Astrocyte (in vitro differentiated cells and primary cell): Measurements from ENCODE around the gene TMED4. TPM values are rescaled to one million over a fixed set of nuclear protein-coding genes. Genes with fewer than 3 reads are reported as not detected.

Experiments used
- DNase-seq: peaks from one replicate; pipeline ENCODE4 v3.0.0-alpha.2; 2010; ENCODE audit warnings: low read depth
- FAIRE-seq: peaks from 2 replicates; lab custom pipeline; 2011; peaks lifted over from hg19 to GRCh38; lab: Jason Lieb, UNC
- H2AFZ ChIP-seq: 2 replicates; pipeline ENCODE4 v1.6.0; 2012; ENCODE audit warnings: low read depth, low read length, inconsistent platforms
- H3K27ac ChIP-seq: 2 replicates; pipeline ENCODE4 v1.5.1; 2011; ENCODE audit warnings: low read depth, low read length, inconsistent platforms
- H3K27me3 ChIP-seq: 2 replicates; pipeline ENCODE4 v1.6.0; 2011; ENCODE audit warnings: low read length, inconsistent platforms; ENCODE audit not compliant: insufficient read depth
- H3K36me3 ChIP-seq: 2 replicates; pipeline ENCODE4 v1.5.1; 2011; ENCODE audit warnings: low read length, inconsistent platforms; ENCODE audit not compliant: insufficient read depth
- H3K4me1 ChIP-seq: 2 replicates; pipeline ENCODE4 v1.5.1; 2011; ENCODE audit warnings: low read length, inconsistent platforms; ENCODE audit not compliant: insufficient read depth
- H3K4me2 ChIP-seq: 2 replicates; pipeline ENCODE4 v1.6.0; 2012; ENCODE audit warnings: low read length, inconsistent platforms
- H3K4me3 ChIP-seq: 2 replicates; pipeline ENCODE4 v1.5.1; 2011; ENCODE audit warnings: low read depth, mild to moderate bottlenecking, low read length, inconsistent platforms; ENCODE audit not compliant: insufficient read depth
- H3K79me2 ChIP-seq: 2 replicates; pipeline ENCODE4 v1.6.0; 2012; ENCODE audit warnings: mild to moderate bottlenecking, low read length, inconsistent platforms; ENCODE audit not compliant: insufficient read depth
- H3K9ac ChIP-seq: 2 replicates; pipeline ENCODE4 v1.6.0; 2012; ENCODE audit warnings: mild to moderate bottlenecking, low read length, inconsistent platforms
- H3K9me3 ChIP-seq: 2 replicates; pipeline ENCODE4 v1.5.1; 2012; ENCODE audit warnings: low read depth, mild to moderate bottlenecking, low read length, inconsistent platforms; ENCODE audit not compliant: insufficient read depth
- H4K20me1 ChIP-seq: 2 replicates; pipeline ENCODE4 v1.6.0; 2012; ENCODE audit warnings: low read length, inconsistent platforms; ENCODE audit not compliant: insufficient read depth
- H3K27ac Mint-ChIP-seq: one replicate; pipeline ENCODE4 v1.8.0; 2021; ENCODE audit warnings: mild to moderate bottlenecking, mixed read lengths; ENCODE audit not compliant: unreplicated experiment
- H3K27me3 Mint-ChIP-seq: one replicate; pipeline ENCODE4 v1.8.0; 2021; ENCODE audit warnings: low read depth, mixed read lengths; ENCODE audit not compliant: unreplicated experiment
- H3K36me3 Mint-ChIP-seq: one replicate; pipeline ENCODE4 v1.8.0; 2021; ENCODE audit warnings: low read depth, mixed read lengths; ENCODE audit not compliant: unreplicated experiment
- H3K4me1 Mint-ChIP-seq: one replicate; pipeline ENCODE4 v1.8.0; 2021; ENCODE audit warnings: low read depth, mixed read lengths; ENCODE audit not compliant: unreplicated experiment
- H3K4me3 Mint-ChIP-seq: one replicate; pipeline ENCODE4 v1.8.0; 2021; ENCODE audit warnings: mild to moderate bottlenecking, moderate library complexity, mixed read lengths; ENCODE audit not compliant: unreplicated experiment
- H3K9me3 Mint-ChIP-seq: one replicate; pipeline ENCODE4 v1.8.0; 2021; ENCODE audit warnings: mild to moderate bottlenecking, mixed read lengths; ENCODE audit not compliant: unreplicated experiment
- CTCF ChIP-seq: IDR thresholded peaks from 2 replicates; pipeline ENCODE4 v1.5.1; 2011; ENCODE audit warnings: low read depth, mild to moderate bottlenecking, inconsistent platforms, low read length, moderate library complexity; ENCODE audit not compliant: insufficient read depth
- EZH2 ChIP-seq: IDR thresholded peaks from 2 replicates; pipeline ENCODE4 v1.6.1; 2012; ENCODE audit warnings: mild to moderate bottlenecking, low read length, inconsistent platforms; ENCODE audit not compliant: insufficient read depth
- total RNA-seq: library from RNA; stranded (reverse); gene quantifications from 2 replicates; pipeline ENCODE4 v1.2.1, GENCODE V29; 2021

TMED4 gene
- total RNA-seq, 1 donor from 2014 or later: 69.2 TPM

- Mint-ChIP-seq H3K4me3 (no peak overlapping the region), H3K9me3 (no peaks in the 10 kb centered on the region), H3K27me3 (no peaks in the 10 kb centered on the region), H3K36me3 (peaks cover 25% of the 10 kb centered on the region), H3K4me1 (peaks cover 22% of the 10 kb centered on the region), H3K27ac (no peak overlapping the region)
- Histone ChIP-seq H3K9ac (no peak overlapping the region), H4K20me1 (peaks cover 66% of the 10 kb centered on the region), H3K4me3 (no peak overlapping the region), H3K4me1 (peaks cover 20% of the 10 kb centered on the region), H3K27me3 (no peaks in the 10 kb centered on the region), H3K27ac (no peak overlapping the region), H3K9me3 (no peaks in the 10 kb centered on the region), H2AFZ (no peak overlapping the region), H3K4me2 (no peak overlapping the region), H3K36me3 (peaks cover 63% of the 10 kb centered on the region), H3K79me2 (peaks cover 54% of the 10 kb centered on the region)
- DNase-seq (no peak), FAIRE-seq (no peak)
- no peak for TF ChIP-seq CTCF
- no peak for TF ChIP-seq EZH2
Observed at GRCh38 chr7:44569959-44570358, 12.1 kb downstream of the TMED4 start.

- peaks cover 13% of the 10 kb centered on the region for H3K4me1 Mint-ChIP-seq
- FAIRE-seq: no peak
- Histone ChIP-seq H3K36me3 (peaks cover 69% of the 10 kb centered on the region), H3K27ac (no peak overlapping the region), H4K20me1 (peaks cover 76% of the 10 kb centered on the region), H3K4me3 (no peak overlapping the region), H3K27me3 (no peaks in the 10 kb centered on the region), H3K79me2 (peaks cover 47% of the 10 kb centered on the region), H3K9ac (no peak overlapping the region), H3K4me1 (peaks cover 12% of the 10 kb centered on the region), H3K9me3 (no peaks in the 10 kb centered on the region), H2AFZ (no peak overlapping the region), H3K4me2 (no peak overlapping the region)
- H3K4me3 Mint-ChIP-seq: no peak overlapping the region
- TF ChIP-seq CTCF (no peak), EZH2 (no peak)
- DNase-seq: no peak
- peaks cover 26% of the 10 kb centered on the region for H3K36me3 Mint-ChIP-seq
- H3K27me3 Mint-ChIP-seq: no peaks in the 10 kb centered on the region
- no peaks in the 10 kb centered on the region for H3K9me3 Mint-ChIP-seq
- no peak overlapping the region for H3K27ac Mint-ChIP-seq
Observed at GRCh38 chr7:44568771-44569560, 13.1 kb downstream of the TMED4 start.

- no peaks in the 10 kb centered on the region for H3K9me3 ChIP-seq
- Mint-ChIP-seq H3K36me3 (peaks cover 23% of the 10 kb centered on the region), H3K9me3 (no peaks in the 10 kb centered on the region), H3K4me3 (no peak overlapping the region), H3K27ac (no peak overlapping the region), H3K27me3 (no peaks in the 10 kb centered on the region), H3K4me1 (peaks cover 10% of the 10 kb centered on the region)
- H3K36me3 ChIP-seq: peaks cover 69% of the 10 kb centered on the region
- peaks cover 6% of the 10 kb centered on the region for H3K4me1 ChIP-seq
- H3K27me3 ChIP-seq: no peaks in the 10 kb centered on the region
- H3K4me3 ChIP-seq: no peak overlapping the region
- TF ChIP-seq CTCF: no peak
- TF ChIP-seq EZH2: no peak
- no peak for DNase-seq
- peaks cover 82% of the 10 kb centered on the region for H4K20me1 ChIP-seq
- H3K79me2 ChIP-seq: peaks cover 36% of the 10 kb centered on the region
- FAIRE-seq: no peak
- no peak overlapping the region for H2AFZ ChIP-seq
- no peak overlapping the region for H3K27ac ChIP-seq
- no peak overlapping the region for H3K4me2 ChIP-seq
- no peak overlapping the region for H3K9ac ChIP-seq
Observed at GRCh38 chr7:44567884-44568283, 14.1 kb downstream of the TMED4 start.
